BLaER1 treated with 17β-estradiol and CSF1 and Interleukin-3, amounts not matched to agents 10 nM and 100 nM (cell line): Measurements from ENCODE around the gene HMGCS2.

Experiments
- H3K27ac ChIP-seq, 11 experiments: shearing (Covaris generic); formaldehyde crosslinking; 2 replicates each; pipeline ENCODE4 v1.8.1; 2022
- H3K27me3 ChIP-seq, 11 experiments: shearing (Covaris generic); formaldehyde crosslinking; 2 replicates each; pipeline ENCODE4 v1.8.1; 2022
- H3K36me3 ChIP-seq, 11 experiments: shearing (Covaris generic); formaldehyde crosslinking; 2 replicates each; pipeline ENCODE4 v1.8.1; 2022
- H3K4me1 ChIP-seq, 10 experiments: shearing (Covaris generic); formaldehyde crosslinking; 2 replicates each; pipeline ENCODE4 v1.8.1; 2022
- H3K4me2 ChIP-seq, 11 experiments: shearing (Covaris generic); formaldehyde crosslinking; 2 replicates each; pipeline ENCODE4 v1.8.1; 2022
- H3K4me3 ChIP-seq, 10 experiments: shearing (Covaris generic); formaldehyde crosslinking; 2 replicates each; pipeline ENCODE4 v1.8.1; 2022
- H3K9ac ChIP-seq, 11 experiments: shearing (Covaris generic); formaldehyde crosslinking; 2 replicates each; pipeline ENCODE4 v1.8.1; 2022
- H3K9me3 ChIP-seq, 11 experiments: shearing (Covaris generic); formaldehyde crosslinking; replicated peaks in 1 of 11; 2 replicates each; pipeline ENCODE4 v1.8.1; 2022
- H4K20me1 ChIP-seq, 11 experiments: shearing (Covaris generic); formaldehyde crosslinking; 2 replicates each; pipeline ENCODE4 v1.8.1; 2022
- Cebpa-rat ChIP-seq, 11 experiments: shearing (Covaris generic); IDR thresholded peaks; 2 replicates each; pipeline ENCODE4 v1.8.1; 2022

HMGCS2 gene

GRCh38 chr1:119782631-119783325, 14.1 kb upstream of the HMGCS2 start:
- no peak overlapping the region for H3K4me3 ChIP-seq
- TF ChIP-seq Cebpa-rat (IDR thresholded peaks at IDR 0.05) = no peak
- H3K36me3 ChIP-seq = no peaks in the 10 kb centered on the region
- peaks cover 0 to 28% (median 14%) of the 10 kb centered on the region in 10 experiments; a peak in 12 of 20 replicates for H3K4me1 ChIP-seq
- peak overlapping the region in 6 of 11 experiments; percentile 15 to 53 (median 44); a peak in 5 of 22 replicates for H3K4me2 ChIP-seq
- no peak overlapping the region for H3K9ac ChIP-seq
- H3K27ac ChIP-seq = no peak overlapping the region
- H3K27me3 ChIP-seq = no peaks in the 10 kb centered on the region
- no peaks in the 10 kb centered on the region for H4K20me1 ChIP-seq
- no peaks in the 10 kb centered on the region for H3K9me3 ChIP-seq

GRCh38 chr1:119781434-119782210, 12.9 kb upstream of the HMGCS2 start:
- no peak overlapping the region for H3K9ac ChIP-seq
- no peaks in the 10 kb centered on the region for H4K20me1 ChIP-seq
- no peaks in the 10 kb centered on the region for H3K9me3 ChIP-seq
- TF ChIP-seq Cebpa-rat (IDR thresholded peaks at IDR 0.05) = no peak
- H3K27ac ChIP-seq = no peak overlapping the region
- no peak overlapping the region for H3K4me2 ChIP-seq
- peaks cover 0 to 27% (median 14%) of the 10 kb centered on the region in 10 experiments; a peak in 12 of 20 replicates for H3K4me1 ChIP-seq
- H3K4me3 ChIP-seq = no peak overlapping the region
- no peaks in the 10 kb centered on the region for H3K27me3 ChIP-seq
- no peaks in the 10 kb centered on the region for H3K36me3 ChIP-seq

DNA sequence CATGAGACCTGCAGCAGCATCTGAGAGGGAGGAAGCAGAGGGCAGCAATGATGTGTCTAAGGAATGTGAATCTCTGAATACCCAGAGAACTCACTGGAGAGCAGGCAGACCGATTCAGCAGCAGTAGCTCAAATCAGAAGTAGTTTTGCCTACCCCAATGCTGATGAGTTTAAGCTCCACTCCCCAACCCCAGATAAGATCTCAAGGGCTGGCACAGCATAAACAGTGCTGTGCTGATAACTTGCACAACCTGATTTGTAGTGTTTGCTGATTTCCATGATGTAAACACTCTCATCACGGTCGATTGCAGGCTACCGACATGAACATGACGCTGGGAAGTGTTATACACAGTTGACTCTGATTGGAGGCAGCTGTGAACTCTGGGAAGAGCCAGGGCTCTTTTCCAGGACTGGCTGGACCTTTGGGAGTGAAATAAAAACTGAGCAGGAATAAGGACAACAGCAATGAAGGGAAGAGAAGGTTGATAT, 11.2 kb upstream of the HMGCS2 start:
- Histone ChIP-seq H3K4me1 (peaks cover 0 to 24% (median 14%) of the 10 kb centered on the region in 10 experiments; a peak in 12 of 20 replicates), H3K9me3 (no peaks in the 10 kb centered on the region), H4K20me1 (no peaks in the 10 kb centered on the region), H3K4me2 (no peak overlapping the region), H3K9ac (no peak overlapping the region), H3K27me3 (no peaks in the 10 kb centered on the region), H3K4me3 (no peak overlapping the region), H3K36me3 (no peaks in the 10 kb centered on the region), H3K27ac (no peak overlapping the region)
- no peak for TF ChIP-seq Cebpa-rat (IDR thresholded peaks at IDR 0.05)

DNA sequence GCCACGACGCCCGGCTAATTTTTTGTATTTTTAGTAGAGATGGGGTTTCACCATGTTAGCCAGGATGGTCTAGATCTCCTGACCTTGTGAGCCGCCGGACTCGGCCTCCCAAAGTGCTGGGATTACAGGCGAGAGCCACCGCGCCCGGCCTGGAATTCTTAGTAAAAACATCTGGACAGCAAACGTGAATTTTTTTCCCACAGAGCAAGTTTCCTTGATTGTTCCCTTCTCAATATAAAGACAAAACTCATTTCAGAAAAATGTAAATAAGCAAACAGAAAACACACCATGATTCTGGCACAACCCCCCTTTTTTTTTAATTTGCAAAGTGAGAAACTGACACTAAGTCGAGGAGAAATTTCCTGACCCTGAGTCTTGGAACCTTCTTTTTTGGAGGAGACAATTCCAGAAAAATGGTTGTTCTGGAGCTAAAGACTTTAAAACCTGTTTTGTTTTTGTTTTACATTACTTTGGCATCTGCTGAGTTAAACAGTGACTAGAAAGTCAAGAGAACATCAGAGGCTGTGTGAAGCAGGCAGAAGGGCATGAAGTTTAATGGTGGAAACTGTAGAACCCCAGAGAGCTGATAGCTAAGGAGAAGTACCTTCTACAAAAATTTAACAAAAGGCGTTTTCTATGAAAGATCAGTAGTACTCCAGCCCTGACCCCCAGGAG, 10.3 kb upstream of the HMGCS2 start:
- no peaks in the 10 kb centered on the region for H3K9me3 ChIP-seq
- H3K4me3 ChIP-seq = no peak overlapping the region
- no peak overlapping the region for H3K9ac ChIP-seq
- H3K27ac ChIP-seq = no peak overlapping the region
- TF ChIP-seq Cebpa-rat (IDR thresholded peaks at IDR 0.05) = no peak
- no peaks in the 10 kb centered on the region for H3K36me3 ChIP-seq
- H3K4me1 ChIP-seq = peaks cover 0 to 15% (median 9%) of the 10 kb centered on the region in 10 experiments; a peak in 12 of 20 replicates
- H3K4me2 ChIP-seq = no peak overlapping the region
- H3K27me3 ChIP-seq = no peaks in the 10 kb centered on the region
- no peaks in the 10 kb centered on the region for H4K20me1 ChIP-seq

GRCh38 chr1:119778359-119778758, 9.7 kb upstream of the HMGCS2 start:
- no peak for TF ChIP-seq Cebpa-rat (IDR thresholded peaks at IDR 0.05)
- Histone ChIP-seq H3K36me3 (no peaks in the 10 kb centered on the region), H3K27ac (no peak overlapping the region), H3K27me3 (no peaks in the 10 kb centered on the region), H3K4me2 (no peak overlapping the region), H4K20me1 (no peaks in the 10 kb centered on the region), H3K4me3 (no peak overlapping the region), H3K9ac (no peak overlapping the region), H3K9me3 (no peaks in the 10 kb centered on the region), H3K4me1 (peaks cover 0 to 9% (median 2%) of the 10 kb centered on the region in 10 experiments; a peak in 12 of 20 replicates)

GRCh38 chr1:119774746-119775490, 6.2 kb upstream of the HMGCS2 start:
- H3K36me3 ChIP-seq = no peaks in the 10 kb centered on the region
- no peaks in the 10 kb centered on the region for H3K4me1 ChIP-seq
- H3K27ac ChIP-seq = no peak overlapping the region
- no peaks in the 10 kb centered on the region for H3K9me3 ChIP-seq
- no peak for TF ChIP-seq Cebpa-rat (IDR thresholded peaks at IDR 0.05)
- no peak overlapping the region for H3K4me3 ChIP-seq
- no peak overlapping the region for H3K9ac ChIP-seq
- no peaks in the 10 kb centered on the region for H4K20me1 ChIP-seq
- H3K27me3 ChIP-seq = no peaks in the 10 kb centered on the region
- no peak overlapping the region for H3K4me2 ChIP-seq

DNA sequence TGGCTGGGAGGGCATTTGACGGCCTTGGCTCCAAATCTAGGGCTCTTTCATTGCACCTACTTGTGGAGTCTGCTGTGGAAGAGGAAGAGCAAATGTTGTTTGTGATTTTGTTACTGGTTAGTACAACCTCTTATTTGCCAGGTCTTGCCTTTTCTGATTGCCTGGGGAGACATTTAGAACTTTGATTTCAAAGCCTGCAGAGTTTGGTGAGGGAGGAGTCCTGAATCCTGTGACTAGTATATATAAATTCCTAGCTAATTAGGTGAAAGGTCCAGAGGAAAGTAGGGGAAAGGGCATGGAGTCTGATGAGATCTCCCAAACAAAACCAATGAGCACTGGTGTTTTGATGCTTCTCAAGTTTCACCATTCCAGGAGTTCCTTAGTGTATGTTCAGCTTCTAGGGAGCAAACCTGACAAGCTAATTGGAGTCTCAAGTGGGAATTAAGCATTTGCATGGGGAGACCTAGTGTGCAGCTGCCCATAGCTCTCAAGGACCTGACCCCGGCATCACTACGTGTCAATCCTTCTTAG, 5.1 kb upstream of the HMGCS2 start:
- no peaks in the 10 kb centered on the region for H3K9me3 ChIP-seq
- no peaks in the 10 kb centered on the region for H3K4me1 ChIP-seq
- H4K20me1 ChIP-seq = no peaks in the 10 kb centered on the region
- no peaks in the 10 kb centered on the region for H3K36me3 ChIP-seq
- H3K4me3 ChIP-seq = no peak overlapping the region
- no peak overlapping the region for H3K9ac ChIP-seq
- H3K27me3 ChIP-seq = no peaks in the 10 kb centered on the region
- no peak overlapping the region for H3K27ac ChIP-seq
- H3K4me2 ChIP-seq = no peak overlapping the region
- no peak for TF ChIP-seq Cebpa-rat (IDR thresholded peaks at IDR 0.05)

DNA sequence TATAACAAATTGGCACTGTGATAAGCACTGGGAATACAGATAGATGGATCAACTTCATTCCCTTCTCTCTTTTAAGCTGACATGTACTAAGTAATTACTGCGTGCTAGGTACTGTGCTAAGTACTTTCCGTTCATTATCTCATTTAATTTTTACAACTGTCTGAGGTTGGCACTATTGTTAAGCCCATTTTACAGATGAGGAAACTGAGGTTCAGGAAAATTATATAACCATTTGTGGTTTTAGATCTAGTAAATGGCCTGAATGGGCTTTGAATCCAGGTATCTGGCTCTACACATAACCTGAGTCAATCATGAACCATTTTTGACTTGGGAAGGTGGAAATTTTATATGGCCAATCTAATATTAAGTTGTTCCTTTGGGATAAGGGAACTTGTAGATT, 3.6 kb upstream of the HMGCS2 start:
- Histone ChIP-seq H3K4me2 (no peak overlapping the region), H3K27ac (no peak overlapping the region)

More for the DNA sequence above, 3.6 kb upstream of the HMGCS2 start:
- Histone ChIP-seq H3K4me1 (no peaks in the 10 kb centered on the region), H3K9me3 (no peaks in the 10 kb centered on the region), H3K36me3 (no peaks in the 10 kb centered on the region), H3K9ac (no peak overlapping the region), H4K20me1 (no peaks in the 10 kb centered on the region), H3K27me3 (no peaks in the 10 kb centered on the region), H3K4me3 (no peak overlapping the region)
- no peak for TF ChIP-seq Cebpa-rat (IDR thresholded peaks at IDR 0.05)
